Kidney (tissue), 14 donors: ENCODE results near the gene MBD3. TPM values are rescaled to one million over a fixed set of nuclear protein-coding genes. Genes with fewer than 3 reads are reported as not detected.

Experiments
- DNase-seq, 5 donors: peaks; one replicate each; pipeline ENCODE4 v3.0.0-alpha.2; 2013 to 2020
- FAIRE-seq: peaks from 2 replicates; lab custom pipeline; 2012; peaks lifted over from hg19 to GRCh38; lab: Jason Lieb, UNC
- H3K27ac ChIP-seq, 2 donors: one replicate each; pipeline ENCODE4 v1.7.0; 2013; ENCODE audit warnings: low read depth in 2 of 2, low read length in 2 of 2, inconsistent platforms in 1 of 2
- H3K27me3 ChIP-seq: one replicate; pipeline ENCODE4 v1.7.1; 2013; ENCODE audit warnings: low read length, inconsistent platforms; ENCODE audit not compliant: control insufficient read depth, insufficient read depth
- H3K36me3 ChIP-seq, 3 donors: one replicate each; pipeline versions ENCODE4 v1.7.0 to v1.7.1; 2013; ENCODE audit warnings: low read length in 3 of 3, control low read depth in 1 of 3, inconsistent platforms in 1 of 3; ENCODE audit not compliant: insufficient read depth in 3 of 3, control insufficient read depth in 2 of 3
- H3K4me1 ChIP-seq, 3 donors: one replicate each; pipeline versions ENCODE4 v1.7.0 to v1.7.1; 2013; ENCODE audit warnings: low read length in 3 of 3, inconsistent platforms in 1 of 3, low read depth in 1 of 3; ENCODE audit not compliant: control insufficient read depth in 2 of 3, insufficient read depth in 2 of 3
- H3K4me3 ChIP-seq, 3 donors: one replicate each; pipeline versions ENCODE4 v1.7.0 to v1.8.1; 2013; ENCODE audit warnings: low read length in 3 of 3, control low read depth in 1 of 3, inconsistent platforms in 1 of 3
- H3K9ac ChIP-seq, 3 donors: one replicate each; pipeline versions ENCODE4 v1.7.0 to v1.7.1; 2013; ENCODE audit warnings: low read length in 3 of 3, control low read depth in 1 of 3, inconsistent platforms in 1 of 3
- H3K9me3 ChIP-seq, 3 donors: one replicate each; pipeline versions ENCODE4 v1.7.0 to v1.7.1; 2013; ENCODE audit warnings: low read length in 3 of 3, control low read depth in 1 of 3, inconsistent platforms in 1 of 3; ENCODE audit not compliant: control insufficient read depth in 2 of 3, insufficient read depth in 1 of 3
- CTCF ChIP-seq: IDR thresholded peaks from 3 replicates; pipeline ENCODE4 v1.5.1; 2012; ENCODE audit warnings: mild to moderate bottlenecking, moderate library complexity, borderline replicate concordance; ENCODE audit not compliant: insufficient read depth; ENCODE audit errors: extremely low read depth
- intact Hi-C: fragments of 100-400 bp; cut with DNase I; formaldehyde crosslinking; loops from one replicate; pipeline ENCODE4 v1.11.1; 2022
- polyA plus RNA-seq: library from polyadenylated mRNA; stranded (reverse); fragments of 350-450 nt; fragmentation: Illumina TruSeq; extraction: RNeasy Lipid Tissue Mini Kit (QIAGEN cat#74804); gene quantifications from one replicate; pipeline ENCODE4 v1.2.3, GENCODE V29; 2014; ENCODE audit warnings: low read depth, low replicate concordance; ENCODE audit not compliant: insufficient read depth
- total RNA-seq: library from RNA; stranded (reverse); fragmentation: NEBNext Ultra II Directional; extraction: Animal tissue kit (Norgen Biotek cat#: 25700); gene quantifications from one replicate; pipeline ENCODE4 v1.2.1, GENCODE V29; 2021
- donor health status: control.
- donor health status: control.
- donor health status: control.
- donor health status: control.
- donor health status: control.
- donor health status: DM: yes; HTN: yes; CAD: no.
- donor health status: Normal renal cell carcinoma (clear cell type).

MBD3 gene
- total and polyA plus RNA-seq, 2 donors from 2014 or later: 62.5 to 76.1 TPM

DNA sequence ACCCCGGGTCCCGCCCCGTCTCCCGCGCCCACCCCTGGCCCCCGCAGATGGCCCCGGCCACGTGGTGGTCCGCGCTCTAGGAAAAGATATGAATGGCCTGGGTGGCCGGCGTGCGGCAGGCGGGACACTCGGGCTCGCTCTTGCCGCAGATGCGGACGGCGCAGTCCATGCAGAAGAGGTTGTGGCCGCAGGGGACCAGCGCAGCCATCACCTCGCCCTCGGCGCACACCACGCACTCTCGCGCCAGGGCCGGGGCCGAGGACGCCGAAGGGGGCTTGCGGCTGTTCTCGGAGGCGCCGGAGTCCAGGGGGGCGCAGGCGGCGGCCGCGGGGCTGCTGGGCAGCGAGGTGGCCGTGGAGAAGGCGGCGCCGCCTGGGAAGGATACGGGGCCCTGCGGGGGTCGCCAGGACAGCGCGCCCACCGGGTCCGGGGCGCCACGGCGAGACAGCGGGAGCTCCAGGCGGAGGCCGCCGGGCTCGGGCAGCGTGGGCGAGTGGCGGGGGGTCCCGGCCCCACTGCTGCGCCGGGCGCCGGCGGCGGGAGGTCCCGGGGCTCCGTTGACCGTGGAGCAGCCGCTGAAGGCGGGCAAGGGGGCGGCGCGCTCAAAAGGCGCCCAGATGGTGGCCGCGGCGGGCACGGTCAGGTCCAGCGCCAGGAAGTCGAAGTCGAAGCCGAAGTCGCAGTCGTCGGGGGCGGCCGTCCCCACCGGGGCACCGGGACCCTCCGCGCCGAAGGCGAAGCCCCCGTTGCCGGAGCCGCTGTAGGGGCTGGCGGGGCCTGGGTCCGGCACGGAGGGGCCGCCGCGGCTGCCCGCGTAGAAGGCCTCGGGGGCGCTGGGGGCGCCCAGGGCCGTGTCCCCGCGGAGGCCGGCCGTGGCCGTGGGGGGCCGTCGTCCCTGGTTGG, 36.9 kb downstream of the MBD3 start:
- Histone ChIP-seq H3K27ac (no peak overlapping the region), H3K36me3 (no peaks in the 10 kb centered on the region), H3K4me1 (no peaks in the 10 kb centered on the region), H3K9me3 (no peaks in the 10 kb centered on the region), H3K27me3 (no peaks in the 10 kb centered on the region), H3K9ac (no peak overlapping the region), H3K4me3 (no peak overlapping the region)
- FAIRE-seq (no peak), DNase-seq (no peak)
- intact Hi-C loops: no loop called here
- no peak for TF ChIP-seq CTCF

DNA sequence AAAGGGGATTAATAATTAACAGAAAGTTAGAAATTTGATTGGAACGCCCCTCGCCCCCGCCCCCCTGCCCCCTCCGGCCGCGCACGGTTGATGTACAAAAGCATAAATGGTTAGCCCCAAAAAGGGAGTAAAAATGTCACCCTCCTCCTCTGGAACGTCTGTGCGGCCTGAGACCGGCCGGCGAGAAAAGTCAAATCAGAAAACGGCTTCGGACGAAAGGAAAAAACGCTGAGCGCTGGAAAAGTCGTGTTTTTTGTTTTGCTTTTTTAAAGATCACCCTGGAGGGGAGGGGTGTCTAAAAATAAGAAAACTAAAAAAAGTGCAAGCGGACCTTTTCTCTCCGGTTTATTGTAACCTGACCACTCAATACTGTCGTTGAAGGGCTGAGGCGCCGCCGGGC, 37.7 kb downstream of the MBD3 start:
- no peak overlapping the region for H3K4me3 ChIP-seq
- no peaks in the 10 kb centered on the region for H3K36me3 ChIP-seq
- H3K9ac ChIP-seq: no peak overlapping the region
- H3K27ac ChIP-seq: no peak overlapping the region
- no peak for TF ChIP-seq CTCF
- H3K27me3 ChIP-seq: no peaks in the 10 kb centered on the region
- no peaks in the 10 kb centered on the region for H3K4me1 ChIP-seq
- intact Hi-C loops: no loop called here
- no peaks in the 10 kb centered on the region for H3K9me3 ChIP-seq
- DNase-seq: no peak
- FAIRE-seq: no peak

DNA sequence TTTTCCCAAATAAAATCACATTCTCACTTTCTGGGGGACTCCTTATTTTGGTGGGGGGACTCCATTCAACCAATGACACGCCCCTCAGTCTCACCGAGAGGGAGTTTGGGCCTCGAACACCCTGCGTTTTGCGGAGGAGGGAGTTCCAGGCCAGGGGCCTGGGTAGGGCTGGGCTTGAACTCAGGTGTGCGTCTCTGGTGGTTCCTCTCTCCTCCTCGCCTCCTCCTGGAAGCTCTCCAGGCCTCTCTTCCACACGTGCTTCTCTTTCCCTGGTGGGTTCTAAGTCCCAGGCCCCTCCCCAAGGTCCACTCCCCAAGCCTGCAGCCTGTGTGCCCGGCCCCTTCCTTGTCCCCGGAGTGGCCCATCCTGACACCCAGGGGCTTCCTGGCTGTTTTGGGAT, 39.2 kb downstream of the MBD3 start:
- FAIRE-seq: no peak
- no peak overlapping the region for H3K4me3 ChIP-seq
- H3K27me3 ChIP-seq: no peaks in the 10 kb centered on the region
- intact Hi-C loops: no loop called here
- no peak overlapping the region for H3K9ac ChIP-seq
- no peak for TF ChIP-seq CTCF
- H3K4me1 ChIP-seq: no peaks in the 10 kb centered on the region
- no peak for DNase-seq
- no peaks in the 10 kb centered on the region for H3K9me3 ChIP-seq
- H3K27ac ChIP-seq: no peak overlapping the region
- H3K36me3 ChIP-seq: no peaks in the 10 kb centered on the region
